Glutamatergic neuron (in vitro differentiated cells): Measurements from ENCODE around the gene CHD6. TPM values are rescaled to one million over a fixed set of nuclear protein-coding genes. Genes with fewer than 3 reads are reported as not detected.

ENCODE experiments used
- DNase-seq: peaks from one replicate; pipeline ENCODE4 v3.0.0; 2022
- H3K27ac Mint-ChIP-seq: one replicate; pipeline ENCODE4 v1.8.0; 2020; ENCODE audit warnings: mild to moderate bottlenecking, mixed read lengths, inconsistent platforms; ENCODE audit not compliant: unreplicated experiment
- H3K27me3 Mint-ChIP-seq: one replicate; pipeline ENCODE4 v1.8.0; 2020; ENCODE audit warnings: mild to moderate bottlenecking, moderate library complexity, mixed read lengths, inconsistent platforms; ENCODE audit not compliant: unreplicated experiment
- H3K36me3 Mint-ChIP-seq: one replicate; pipeline ENCODE4 v1.8.0; 2020; ENCODE audit warnings: mild to moderate bottlenecking, mixed read lengths, inconsistent platforms; ENCODE audit not compliant: unreplicated experiment
- H3K4me1 Mint-ChIP-seq: one replicate; pipeline ENCODE4 v1.8.0; 2020; ENCODE audit warnings: mild to moderate bottlenecking, low read depth, mixed read lengths, inconsistent platforms; ENCODE audit not compliant: unreplicated experiment
- H3K4me3 Mint-ChIP-seq: one replicate; pipeline ENCODE4 v1.8.0; 2020; ENCODE audit warnings: mild to moderate bottlenecking, mixed read lengths, inconsistent platforms; ENCODE audit not compliant: unreplicated experiment
- H3K9me3 Mint-ChIP-seq: one replicate; pipeline ENCODE4 v1.8.0; 2020; ENCODE audit warnings: mild to moderate bottlenecking, moderate library complexity, mixed read lengths, inconsistent platforms; ENCODE audit not compliant: unreplicated experiment
- total RNA-seq: library from RNA; stranded (reverse); fragmentation: NEBNext Ultra II Directional; extraction: Animal tissue kit (Norgen Biotek cat#: 25700); gene quantifications from one replicate; pipeline ENCODE4 v1.2.1, GENCODE V29; 2021; ENCODE audit not compliant: unreplicated experiment
- TF ChIP-seq, protein P1 (sequence below): fragments of 200-600 bp; sonication (generic); IDR thresholded peaks from one replicate; pipeline ENCODE4 v1.5.0; 2021; ENCODE audit not compliant: partially characterized antibody, unreplicated experiment

The CHD6 gene
- total RNA-seq, 1 donor from 2014 or later: 85.6 TPM

DNA sequence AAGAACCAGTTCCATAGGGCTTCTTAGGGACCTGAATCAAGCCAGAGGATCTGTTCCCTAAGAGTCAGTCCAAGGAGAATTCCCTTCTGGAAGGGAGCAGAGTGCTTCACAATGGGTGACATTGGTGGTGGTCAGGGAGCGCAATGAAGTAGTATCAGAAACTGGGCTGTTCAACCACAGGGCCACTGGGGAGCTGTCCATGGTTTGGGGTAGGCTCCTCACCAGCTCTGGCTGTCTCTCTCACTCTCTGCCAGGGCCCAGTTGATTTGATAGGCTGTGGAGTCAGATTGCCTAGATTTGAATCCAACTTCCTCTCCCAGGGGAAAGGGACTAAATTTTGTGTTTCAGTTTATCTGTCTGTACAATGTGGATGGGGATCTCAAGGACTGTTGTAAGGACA, 36.7 kb upstream of the CHD6 start:
- H3K9me3 Mint-ChIP-seq: peaks cover 2% of the 10 kb centered on the region
- DNase-seq: no peak
- H3K36me3 Mint-ChIP-seq: no peaks in the 10 kb centered on the region
- H3K4me1 Mint-ChIP-seq: peaks cover 19% of the 10 kb centered on the region
- H3K4me3 Mint-ChIP-seq: no peak overlapping the region
- TF ChIP-seq, protein P1, sequence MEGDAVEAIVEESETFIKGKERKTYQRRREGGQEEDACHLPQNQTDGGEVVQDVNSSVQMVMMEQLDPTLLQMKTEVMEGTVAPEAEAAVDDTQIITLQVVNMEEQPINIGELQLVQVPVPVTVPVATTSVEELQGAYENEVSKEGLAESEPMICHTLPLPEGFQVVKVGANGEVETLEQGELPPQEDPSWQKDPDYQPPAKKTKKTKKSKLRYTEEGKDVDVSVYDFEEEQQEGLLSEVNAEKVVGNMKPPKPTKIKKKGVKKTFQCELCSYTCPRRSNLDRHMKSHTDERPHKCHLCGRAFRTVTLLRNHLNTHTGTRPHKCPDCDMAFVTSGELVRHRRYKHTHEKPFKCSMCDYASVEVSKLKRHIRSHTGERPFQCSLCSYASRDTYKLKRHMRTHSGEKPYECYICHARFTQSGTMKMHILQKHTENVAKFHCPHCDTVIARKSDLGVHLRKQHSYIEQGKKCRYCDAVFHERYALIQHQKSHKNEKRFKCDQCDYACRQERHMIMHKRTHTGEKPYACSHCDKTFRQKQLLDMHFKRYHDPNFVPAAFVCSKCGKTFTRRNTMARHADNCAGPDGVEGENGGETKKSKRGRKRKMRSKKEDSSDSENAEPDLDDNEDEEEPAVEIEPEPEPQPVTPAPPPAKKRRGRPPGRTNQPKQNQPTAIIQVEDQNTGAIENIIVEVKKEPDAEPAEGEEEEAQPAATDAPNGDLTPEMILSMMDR: no peak
- H3K27me3 Mint-ChIP-seq: peaks cover 3% of the 10 kb centered on the region
- H3K27ac Mint-ChIP-seq: no peak overlapping the region

DNA sequence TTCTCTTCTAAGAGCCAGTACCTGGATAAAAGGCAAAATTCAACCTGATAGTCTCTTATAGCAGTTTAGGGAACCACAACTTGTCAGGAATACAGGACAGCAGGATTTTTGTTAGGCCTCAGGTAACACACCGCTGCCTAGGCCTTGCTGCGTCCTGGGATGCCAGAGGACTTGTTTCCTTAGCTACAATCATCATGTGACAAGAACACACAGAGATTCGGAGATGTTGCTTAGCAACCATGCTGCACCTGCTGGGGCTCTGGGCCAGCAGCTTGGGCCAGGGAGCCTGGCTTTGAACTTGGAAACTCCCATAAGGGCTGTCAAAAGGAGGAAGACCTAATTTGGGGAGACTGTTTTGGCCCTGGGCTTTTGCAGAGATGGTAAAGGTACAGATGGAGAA, 36.1 kb upstream of the CHD6 start:
- Mint-ChIP-seq H3K36me3 (no peaks in the 10 kb centered on the region), H3K4me3 (no peak overlapping the region), H3K9me3 (peaks cover 2% of the 10 kb centered on the region), H3K4me1 (peaks cover 20% of the 10 kb centered on the region), H3K27ac (no peak overlapping the region), H3K27me3 (no peaks in the 10 kb centered on the region)
- TF ChIP-seq, protein P1: no peak
- no peak for DNase-seq

DNA sequence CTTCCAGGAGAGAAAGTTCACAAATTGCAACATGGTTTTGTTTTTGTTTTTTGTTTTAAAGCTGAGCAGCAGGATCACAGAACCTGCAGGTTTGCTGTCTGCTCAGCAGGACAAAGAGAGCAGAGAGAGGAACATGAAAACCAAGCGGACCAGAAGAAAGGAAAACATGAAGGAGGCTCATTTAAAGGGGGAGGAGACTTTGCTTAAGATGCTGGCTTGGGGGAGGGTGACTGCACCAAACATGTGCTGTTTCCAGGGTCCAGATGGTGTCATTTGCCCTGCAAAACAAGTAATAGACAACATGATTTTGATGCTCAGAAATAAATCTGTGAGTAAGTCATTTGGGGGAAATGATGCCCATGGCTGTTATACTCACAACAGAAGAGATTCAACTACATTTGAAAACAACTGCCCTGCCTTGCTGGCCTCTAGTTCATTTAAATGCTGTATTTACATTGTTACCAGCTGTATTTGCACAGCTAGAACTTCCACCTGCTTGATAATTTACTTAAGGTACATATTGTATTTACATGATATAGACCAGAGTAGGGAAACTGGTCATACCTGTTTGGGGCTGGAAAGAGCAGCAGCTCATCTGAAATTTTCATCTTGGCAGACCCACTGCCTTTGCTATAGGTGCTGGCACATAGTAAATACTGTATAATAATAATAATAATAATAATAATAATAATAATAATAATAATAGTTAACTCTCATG, 32.2 kb upstream of the CHD6 start:
- H3K27me3 Mint-ChIP-seq: no peaks in the 10 kb centered on the region
- no peaks in the 10 kb centered on the region for H3K36me3 Mint-ChIP-seq
- TF ChIP-seq, protein P1: no peak
- DNase-seq: no peak
- H3K27ac Mint-ChIP-seq: peak overlapping the region; percentile 65
- H3K4me1 Mint-ChIP-seq: peaks cover 19% of the 10 kb centered on the region
- no peak overlapping the region for H3K4me3 Mint-ChIP-seq
- no peaks in the 10 kb centered on the region for H3K9me3 Mint-ChIP-seq

DNA sequence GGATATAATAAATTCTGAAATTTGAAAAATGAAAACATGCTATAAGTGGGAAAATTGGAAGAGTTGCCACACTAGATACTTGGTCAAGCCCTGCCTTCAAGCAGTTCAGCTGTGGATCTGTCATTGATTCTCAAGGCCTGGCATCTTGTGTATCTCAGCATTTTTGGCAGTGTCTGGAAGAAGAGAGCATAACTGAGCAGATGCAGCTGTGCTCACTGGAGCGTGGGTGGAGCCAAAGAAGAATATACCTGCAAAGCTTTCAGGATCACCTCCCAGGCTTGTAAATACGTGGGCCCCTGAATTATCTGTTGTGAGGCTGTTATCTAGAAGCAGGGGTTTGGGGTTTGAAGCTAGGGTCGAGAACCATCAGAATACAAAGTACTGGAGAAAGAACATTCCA, 31.3 kb upstream of the CHD6 start:
- Mint-ChIP-seq H3K36me3 (no peaks in the 10 kb centered on the region), H3K4me3 (no peak overlapping the region), H3K9me3 (no peaks in the 10 kb centered on the region), H3K4me1 (peaks cover 21% of the 10 kb centered on the region), H3K27me3 (no peaks in the 10 kb centered on the region), H3K27ac (no peak overlapping the region)
- TF ChIP-seq, protein P1: no peak
- no peak for DNase-seq

DNA sequence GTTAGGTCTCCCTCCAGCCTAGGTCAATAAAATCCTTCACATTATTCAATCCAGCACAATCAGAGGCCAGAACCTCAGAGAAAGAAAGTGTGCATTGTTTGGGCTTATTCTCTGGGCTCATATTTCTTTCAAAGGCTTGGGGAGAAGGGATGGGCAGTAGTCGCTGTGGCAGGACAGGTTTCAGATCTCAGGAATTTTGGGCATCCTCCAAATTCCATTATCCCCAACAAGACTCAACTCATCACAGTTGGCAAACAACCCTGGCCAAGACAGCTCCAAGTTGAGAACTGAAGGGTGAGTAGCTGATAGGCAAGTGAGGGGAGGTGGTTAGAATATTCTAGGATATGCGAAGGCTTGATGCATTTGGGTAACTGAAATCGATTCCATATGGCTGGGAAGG, 27.2 kb upstream of the CHD6 start:
- Mint-ChIP-seq H3K4me3 (no peak overlapping the region), H3K27me3 (no peaks in the 10 kb centered on the region), H3K36me3 (no peaks in the 10 kb centered on the region), H3K4me1 (peaks cover 10% of the 10 kb centered on the region), H3K27ac (no peak overlapping the region), H3K9me3 (peaks cover 1% of the 10 kb centered on the region)
- TF ChIP-seq, protein P1: no peak
- DNase-seq: no peak
